SK-N-MC (cell line): Measurements from ENCODE around the gene DNAH11.

Source experiments
- DNase-seq: peaks from one replicate; pipeline ENCODE4 v3.0.0-alpha.2; 2011; ENCODE audit warnings: low read depth, low spot score
- H3K27ac ChIP-seq: fragments of 200-600 bp; sonication (generic); 2 replicates; pipeline ENCODE4 v1.5.1; 2016; ENCODE audit warnings: mixed run types
- H3K36me3 ChIP-seq: fragments of 200-600 bp; sonication (generic); 2 replicates; pipeline ENCODE4 v1.6.1; 2017; ENCODE audit warnings: antibody characterized with exemption, low read length, mixed read lengths; ENCODE audit not compliant: insufficient read depth
- H3K4me3 ChIP-seq: fragments of 200-600 bp; sonication (generic); 2 replicates; pipeline ENCODE4 v1.5.1; 2016
- H3K9ac ChIP-seq: fragments of 200-600 bp; sonication (generic); 2 replicates; pipeline ENCODE4 v1.8.0; 2017; ENCODE audit warnings: mixed run types, mixed read lengths; ENCODE audit not compliant: insufficient read length
- H3K9me3 ChIP-seq: fragments of 200-600 bp; sonication (generic); 2 replicates; pipeline ENCODE4 v1.6.1; 2017; ENCODE audit warnings: low read depth, mild to moderate bottlenecking, antibody characterized with exemption, low read length, moderate library complexity, mixed read lengths
- EZH2 ChIP-seq: fragments of 200-600 bp; sonication (generic); IDR thresholded peaks from one replicate; pipeline ENCODE4 v1.6.1; 2017; ENCODE audit warnings: antibody characterized with exemption
- FOXP2 ChIP-seq: optimal IDR thresholded peaks from 2 replicates; pipeline ENCODE3; 2011; ENCODE audit warnings: mild to moderate bottlenecking, moderate library complexity; ENCODE audit not compliant: insufficient read depth; ENCODE audit errors: extremely low read length, control extremely low read depth
- POLR2AphosphoS5 ChIP-seq: IDR thresholded peaks from 2 replicates; pipeline ENCODE4 v1.6.1; 2012; ENCODE audit warnings: mild to moderate bottlenecking, low read depth, low read length, borderline replicate concordance

Gene DNAH11

DNA sequence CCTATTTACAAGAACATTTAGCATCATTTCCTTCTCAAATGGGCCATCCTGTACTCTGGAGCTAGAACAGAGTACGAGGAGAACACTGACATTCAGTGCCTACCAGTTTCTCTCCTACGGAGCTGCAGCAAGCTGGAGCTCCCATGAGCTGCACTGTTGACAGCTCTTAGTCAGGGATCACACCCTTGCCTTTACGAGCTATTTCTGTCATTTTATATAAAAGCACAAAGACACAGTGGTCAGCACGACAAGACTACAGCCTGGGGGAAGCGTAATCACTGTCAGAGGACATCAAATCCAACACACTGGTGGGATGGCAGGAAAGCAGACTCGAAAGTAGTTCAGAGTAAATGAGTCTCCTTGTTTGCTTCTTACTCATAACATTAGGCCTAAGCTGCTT is 400.1 kb downstream of the DNAH11 start:
- no peak overlapping the region for H3K4me3 ChIP-seq

DNA sequence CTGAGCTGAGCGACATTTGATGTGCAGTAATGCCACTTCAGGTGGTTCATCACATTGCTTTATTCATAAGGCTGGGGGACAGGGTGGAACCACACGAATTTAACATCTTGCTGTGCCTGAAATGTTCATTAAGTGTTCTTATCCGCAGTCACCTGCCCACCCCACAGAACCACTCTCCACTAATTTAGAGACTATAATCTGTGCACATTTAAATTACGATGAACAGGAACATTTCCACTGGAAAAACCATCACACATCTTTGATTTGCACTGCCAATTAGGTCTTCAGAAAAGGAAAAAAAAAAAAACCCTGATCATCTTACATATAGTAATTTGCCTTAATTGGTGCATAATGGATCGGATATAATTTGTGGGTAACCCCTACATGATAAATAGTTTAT is 400.6 kb downstream of the DNAH11 start:
- Histone ChIP-seq H3K9ac (no peak overlapping the region), H3K36me3 (peaks cover 33% of the 10 kb centered on the region), H3K27ac (no peak overlapping the region), H3K4me3 (peak overlapping the region; percentile 41), H3K9me3 (no peaks in the 10 kb centered on the region)
- DNase-seq = no peak
- no peak for TF ChIP-seq EZH2

More for the DNA sequence above, 400.1 kb downstream of the DNAH11 start:
- Histone ChIP-seq H3K9ac (no peak overlapping the region), H3K36me3 (peaks cover 38% of the 10 kb centered on the region), H3K9me3 (no peaks in the 10 kb centered on the region), H3K27ac (no peak overlapping the region)
- TF ChIP-seq POLR2AphosphoS5 = no peak
- no peak for TF ChIP-seq FOXP2
- no peak for TF ChIP-seq EZH2
- DNase-seq = no peak

DNA sequence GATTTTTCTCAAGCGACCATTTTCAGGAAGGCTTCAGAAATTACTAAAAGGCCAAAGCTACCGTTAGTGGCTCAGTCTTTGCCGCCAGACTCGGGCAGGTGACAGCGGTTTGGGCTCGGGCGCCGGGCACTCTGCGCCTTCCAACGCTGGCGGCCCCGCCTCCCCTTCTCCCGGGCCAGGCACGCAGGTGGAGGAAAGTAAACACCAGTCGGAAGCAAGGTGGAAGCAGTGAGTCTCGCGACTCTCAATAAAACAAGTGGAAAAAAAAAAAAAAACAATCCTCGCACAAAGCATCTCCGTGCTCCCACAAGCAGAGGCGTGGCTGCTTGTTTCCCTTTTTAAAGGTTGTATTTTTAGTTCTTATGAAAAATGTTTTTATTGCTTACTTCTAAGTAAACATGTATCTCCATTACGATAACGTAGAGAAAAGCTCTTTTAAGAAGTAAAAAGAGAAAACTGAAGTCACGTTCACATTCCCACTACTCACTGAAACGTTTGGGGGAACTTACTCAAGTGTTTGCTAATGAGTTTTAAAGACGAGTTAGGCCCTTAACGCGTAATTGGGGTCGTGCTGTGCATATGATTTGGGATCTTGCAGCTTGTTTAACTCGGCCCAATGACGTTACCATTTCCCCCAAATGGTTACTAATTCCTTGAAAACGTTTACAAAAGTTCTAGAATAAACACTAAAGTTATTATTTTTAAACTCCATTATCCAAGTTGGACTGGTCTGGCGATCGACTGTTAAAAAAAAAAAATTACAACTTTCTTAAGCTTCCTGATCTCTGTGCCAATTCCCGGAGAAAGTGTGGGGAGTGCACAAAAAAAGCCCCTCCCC is 402.0 kb downstream of the DNAH11 start:
- peaks cover 19% of the 10 kb centered on the region; the same call in 1 of the 2 replicates for H3K36me3 ChIP-seq
- 0 out of 2 replicates have a peak overlapping the region, but pooled peaks have one; percentile 86 for H3K27ac ChIP-seq
- DNase-seq = no peak
- H3K4me3 ChIP-seq = peak overlapping the region; percentile 85
- H3K9ac ChIP-seq = peak overlapping the region; percentile 93
- no peaks in the 10 kb centered on the region for H3K9me3 ChIP-seq
- TF ChIP-seq EZH2 = no peak
- no peak for TF ChIP-seq FOXP2
- TF ChIP-seq POLR2AphosphoS5 = no peak

DNA sequence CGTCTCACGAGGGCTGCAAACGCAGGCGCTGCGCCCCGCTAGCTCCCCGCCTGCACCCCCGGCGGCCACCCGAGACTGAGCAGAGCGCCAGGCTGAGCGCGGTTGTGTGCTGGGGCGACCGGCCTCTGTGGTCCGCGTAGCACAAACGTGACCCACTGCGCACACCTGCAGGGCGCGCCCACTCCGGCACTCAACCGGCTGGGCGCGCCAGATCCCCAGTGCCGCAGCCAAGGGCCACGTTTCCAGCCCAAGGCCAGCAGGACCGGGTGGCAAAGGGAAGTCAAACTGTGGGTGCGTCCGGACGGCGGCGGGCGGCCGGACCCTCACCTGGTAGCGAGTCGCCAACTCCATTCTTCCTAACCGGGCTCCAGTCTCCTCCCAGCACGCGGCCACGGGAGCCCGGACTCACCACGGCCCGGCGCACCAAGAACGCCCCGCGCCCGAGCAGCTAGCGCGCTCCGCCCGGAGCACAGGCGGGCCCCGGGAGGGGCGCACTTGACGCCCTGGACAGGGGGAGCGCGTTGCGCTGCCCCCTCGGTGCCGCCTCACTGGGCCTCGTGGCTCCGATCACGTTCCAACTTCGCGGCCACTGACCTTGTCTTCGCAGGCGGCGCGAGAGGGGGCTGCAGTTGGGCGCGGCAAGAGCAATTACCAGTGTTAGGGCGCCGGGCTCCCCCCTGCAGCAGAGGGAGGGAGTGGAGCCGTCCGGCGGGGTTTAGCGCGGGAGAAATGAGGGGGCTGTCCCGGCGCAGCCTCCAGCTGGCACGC is 402.8 kb downstream of the DNAH11 start, which contains the start of gene CDCA7L:
Gene CDCA7L (minus strand): TSS at position 446 of the 768 bp plus-strand sequence. CDS start 95 bp downstream, at position 351.
- H3K36me3 ChIP-seq = peaks cover 11% of the 10 kb centered on the region; the same call in 1 of the 2 replicates
- peak within 1 kb of the TSS; percentile 93 for H3K9ac ChIP-seq
- TF ChIP-seq EZH2 (no peak), POLR2AphosphoS5 (peak; percentile 87), FOXP2 (no peak)
- peak within 1 kb of the TSS; percentile 85 for H3K4me3 ChIP-seq
- no peaks in the 10 kb centered on the region for H3K9me3 ChIP-seq
- H3K27ac ChIP-seq = peak within 1 kb of the TSS; percentile 86
- no peak for DNase-seq

DNA sequence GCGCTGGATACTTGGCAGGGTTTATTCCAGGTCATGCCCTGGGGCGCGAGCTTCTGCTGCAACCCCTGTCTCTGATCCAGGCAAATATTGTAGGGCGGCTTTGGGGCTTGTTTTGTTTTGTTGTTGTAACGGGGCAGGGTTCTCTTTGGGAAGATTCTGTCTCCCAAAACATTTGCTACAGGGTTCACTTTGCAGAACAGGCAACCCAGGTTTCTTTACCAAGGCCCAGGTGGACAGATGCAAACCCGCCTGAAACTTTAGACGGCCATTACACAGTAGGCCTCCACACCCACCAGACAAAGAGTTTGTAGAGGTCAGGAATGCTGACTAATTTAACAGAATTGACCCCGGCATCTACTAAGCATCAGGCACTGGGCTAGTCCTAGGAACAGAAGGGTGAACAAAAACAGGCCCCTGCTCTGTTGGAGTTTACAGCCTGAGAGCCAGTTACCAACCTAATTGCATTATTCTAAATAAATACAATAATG is 403.4 kb downstream of the DNAH11 start:
- peak overlapping the region; percentile 86 for H3K27ac ChIP-seq

DNA sequence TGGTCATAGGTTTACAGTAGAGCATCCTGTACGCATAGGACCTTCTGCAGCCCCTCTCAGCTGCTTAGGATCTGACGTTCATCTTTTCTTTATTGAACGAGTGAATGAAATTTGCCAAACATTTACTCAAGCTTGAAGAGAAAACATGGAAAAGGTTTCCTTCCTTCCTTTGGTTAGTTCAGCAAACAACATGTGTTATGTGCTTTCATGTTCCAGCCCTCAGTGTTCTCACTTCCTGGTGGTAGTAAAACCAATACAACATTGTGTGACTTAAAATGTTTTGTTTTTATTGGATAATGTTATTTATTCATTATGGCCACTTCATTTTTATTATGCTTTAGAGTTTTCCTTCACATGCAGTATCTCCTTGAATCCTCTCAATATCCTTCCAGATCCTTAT is 404.2 kb downstream of the DNAH11 start:
- DNase-seq = no peak
- Histone ChIP-seq H3K9ac (no peak overlapping the region), H3K9me3 (no peaks in the 10 kb centered on the region), H3K27ac (no peak overlapping the region), H3K36me3 (peaks cover 8% of the 10 kb centered on the region; the same call in 1 of the 2 replicates), H3K4me3 (no peak overlapping the region)
- TF ChIP-seq EZH2 (no peak), FOXP2 (no peak), POLR2AphosphoS5 (no peak)

More for the DNA sequence above, 403.4 kb downstream of the DNAH11 start:
- peaks cover 8% of the 10 kb centered on the region; the same call in 1 of the 2 replicates for H3K36me3 ChIP-seq
- H3K9me3 ChIP-seq = no peaks in the 10 kb centered on the region
- peak; percentile 87 for TF ChIP-seq FOXP2
- TF ChIP-seq EZH2 = no peak
- peak; percentile 58 for DNase-seq
- peak overlapping the region; percentile 93 for H3K9ac ChIP-seq
- peak overlapping the region; percentile 85 for H3K4me3 ChIP-seq

DNA sequence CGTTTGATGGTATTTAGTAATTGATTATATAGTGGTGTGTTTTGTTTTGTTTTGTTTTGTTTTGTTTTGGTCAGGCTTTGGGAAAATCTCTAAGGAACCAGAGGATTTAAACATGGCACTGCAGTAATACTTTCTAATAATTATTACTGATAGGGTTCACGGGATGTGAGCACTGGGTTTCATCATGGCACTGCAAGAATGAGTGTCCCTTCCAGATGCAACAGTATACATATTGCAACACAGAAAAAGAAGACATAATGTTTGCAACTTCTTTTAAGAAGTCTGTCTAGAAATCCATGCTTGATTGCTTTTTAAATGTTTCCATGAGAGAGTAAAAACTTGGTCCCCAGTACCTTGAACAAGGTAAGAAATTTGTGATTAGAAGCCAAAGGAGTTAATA is 405.1 kb downstream of the DNAH11 start:
- Histone ChIP-seq H3K27ac (no peak overlapping the region), H3K9me3 (no peaks in the 10 kb centered on the region), H3K4me3 (no peak overlapping the region), H3K9ac (no peak overlapping the region), H3K36me3 (peaks cover 8% of the 10 kb centered on the region; the same call in 1 of the 2 replicates)
- no peak for TF ChIP-seq EZH2
- TF ChIP-seq POLR2AphosphoS5 = no peak
- no peak for TF ChIP-seq FOXP2
- DNase-seq = no peak

DNA sequence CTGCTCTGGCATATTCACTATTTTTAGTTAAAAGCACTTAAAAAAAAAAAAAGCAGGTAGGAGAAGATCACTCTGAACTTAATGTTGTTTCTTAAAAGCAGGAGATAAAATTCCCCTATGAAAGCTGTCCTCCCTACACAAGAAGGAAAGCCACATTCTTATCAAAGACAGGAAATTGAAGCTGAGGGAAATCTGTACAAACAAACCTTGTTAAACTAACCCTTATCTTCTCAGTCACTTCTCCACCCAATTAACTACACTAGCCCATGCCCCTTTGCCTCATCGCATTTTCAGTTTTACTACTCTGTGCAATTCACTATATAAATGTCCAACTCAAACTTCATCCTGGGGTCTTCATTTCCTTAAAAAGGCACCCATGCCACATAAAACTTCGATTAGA is 405.5 kb downstream of the DNAH11 start:
- H3K27ac ChIP-seq = no peak overlapping the region
- no peak for DNase-seq
- H3K4me3 ChIP-seq = no peak overlapping the region
- H3K36me3 ChIP-seq = peaks cover 4% of the 10 kb centered on the region; the same call in 1 of the 2 replicates
- H3K9me3 ChIP-seq = no peaks in the 10 kb centered on the region
- TF ChIP-seq FOXP2 = no peak
- no peak for TF ChIP-seq EZH2
- no peak overlapping the region for H3K9ac ChIP-seq
